NT2/D1 (cell line): ENCODE results near the gene ITSN2.
"Not testable (repeated sequence)": the region's sequence is repeated elsewhere in the genome, so short reads cannot be mapped to it uniquely, and the experiment has no call there.

Source experiments
- DNase-seq: peaks from one replicate; pipeline ENCODE4 v3.0.0-alpha.2; 2011; ENCODE audit warnings: low read depth, low spot score
- H3K27me3 ChIP-seq: 2 replicates; pipeline ENCODE4 v1.6.0; 2011; ENCODE audit warnings: mild to moderate bottlenecking; ENCODE audit not compliant: insufficient read length, insufficient read depth
- H3K36me3 ChIP-seq: 2 replicates; pipeline ENCODE4 v1.6.1; 2011; ENCODE audit warnings: mild to moderate bottlenecking, low read length, mixed read lengths; ENCODE audit not compliant: insufficient read depth, insufficient read length
- H3K4me1 ChIP-seq: 2 replicates; pipeline ENCODE4 v1.5.1; 2011; ENCODE audit not compliant: insufficient read depth, insufficient read length
- H3K4me3 ChIP-seq: 2 replicates; pipeline ENCODE4 v1.5.1; 2011; ENCODE audit warnings: low read depth; ENCODE audit not compliant: insufficient read length
- H3K9ac ChIP-seq: 2 replicates; pipeline ENCODE4 v1.6.0; 2011; ENCODE audit warnings: low read depth; ENCODE audit not compliant: insufficient read length
- H3K9me3 ChIP-seq: 2 replicates; pipeline ENCODE4 v1.5.1; 2011; ENCODE audit warnings: mild to moderate bottlenecking, low read length; ENCODE audit not compliant: insufficient read depth
- SUZ12 ChIP-seq: IDR thresholded peaks from 2 replicates; pipeline ENCODE4 v1.6.1; 2011; ENCODE audit not compliant: insufficient read length, insufficient read depth; ENCODE audit errors: extremely low read depth
- YY1 ChIP-seq: IDR thresholded peaks from 2 replicates; pipeline ENCODE4 v1.6.1; 2011; ENCODE audit not compliant: insufficient read length, insufficient read depth
- ZNF274 ChIP-seq: IDR thresholded peaks from 2 replicates; pipeline ENCODE4 v1.6.1; 2011; ENCODE audit warnings: mild to moderate bottlenecking, low read depth, low read length

The ITSN2 gene

GRCh38 chr2:24342110-24342910 is 18.0 kb downstream of the ITSN2 start:
- Histone ChIP-seq H3K9ac (no peak overlapping the region), H3K4me3 (no peak overlapping the region), H3K9me3 (no peaks in the 10 kb centered on the region), H3K4me1 (no peaks in the 10 kb centered on the region), H3K36me3 (no peaks in the 10 kb centered on the region), H3K27me3 (no peaks in the 10 kb centered on the region)
- no peak for DNase-seq
- no peak for TF ChIP-seq ZNF274
- TF ChIP-seq YY1, result no peak
- TF ChIP-seq SUZ12, result no peak

GRCh38 chr2:24339856-24340262 is 20.5 kb downstream of the ITSN2 start:
- Histone ChIP-seq H3K36me3 (no peaks in the 10 kb centered on the region), H3K9me3 (no peaks in the 10 kb centered on the region), H3K27me3 (no peaks in the 10 kb centered on the region), H3K4me3 (no peak overlapping the region), H3K9ac (no peak overlapping the region), H3K4me1 (no peaks in the 10 kb centered on the region)
- DNase-seq, result no peak
- TF ChIP-seq ZNF274 (no peak), YY1 (no peak)

- not testable (repeated sequence) for H3K9me3 ChIP-seq, H3K4me1 ChIP-seq, H3K9ac ChIP-seq, H3K27me3 ChIP-seq, H3K36me3 ChIP-seq, H3K4me3 ChIP-seq, DNase-seq
Measured at GRCh38 chr2:24339098-24339497, 21.2 kb downstream of the ITSN2 start.

- H3K9me3 ChIP-seq, result no peaks in the 10 kb centered on the region
- H3K4me1 ChIP-seq, result no peaks in the 10 kb centered on the region
- H3K36me3 ChIP-seq, result no peaks in the 10 kb centered on the region
- H3K9ac ChIP-seq, result no peak overlapping the region
- H3K4me3 ChIP-seq, result no peak overlapping the region
- DNase-seq, result no peak
- TF ChIP-seq YY1 (no peak), ZNF274 (no peak), SUZ12 (no peak)
- no peaks in the 10 kb centered on the region for H3K27me3 ChIP-seq
Measured at GRCh38 chr2:24337890-24338289, 22.4 kb downstream of the ITSN2 start.

- TF ChIP-seq ZNF274, result no peak
- TF ChIP-seq SUZ12, result no peak
- no peak for TF ChIP-seq YY1
- H3K9me3 ChIP-seq, result no peaks in the 10 kb centered on the region
- no peak overlapping the region for H3K4me3 ChIP-seq
- H3K27me3 ChIP-seq, result no peaks in the 10 kb centered on the region
- no peak overlapping the region for H3K9ac ChIP-seq
- no peaks in the 10 kb centered on the region for H3K36me3 ChIP-seq
- no peaks in the 10 kb centered on the region for H3K4me1 ChIP-seq
- no peak for DNase-seq
Measured at GRCh38 chr2:24336811-24337210, 23.5 kb downstream of the ITSN2 start.

GRCh38 chr2:24334245-24334633 is 26.1 kb downstream of the ITSN2 start:
- no peak overlapping the region for H3K4me3 ChIP-seq
- DNase-seq, result no peak
- no peak overlapping the region for H3K9ac ChIP-seq
- no peaks in the 10 kb centered on the region for H3K9me3 ChIP-seq
- no peak for TF ChIP-seq SUZ12
- no peak for TF ChIP-seq ZNF274
- H3K36me3 ChIP-seq, result no peaks in the 10 kb centered on the region
- no peaks in the 10 kb centered on the region for H3K4me1 ChIP-seq
- H3K27me3 ChIP-seq, result no peaks in the 10 kb centered on the region

- H3K4me1 ChIP-seq, result no peaks in the 10 kb centered on the region
- no peak for TF ChIP-seq YY1
- TF ChIP-seq SUZ12, result no peak
- TF ChIP-seq ZNF274, result no peak
- H3K9ac ChIP-seq, result no peak overlapping the region
- no peak overlapping the region for H3K4me3 ChIP-seq
- no peaks in the 10 kb centered on the region for H3K36me3 ChIP-seq
- no peaks in the 10 kb centered on the region for H3K9me3 ChIP-seq
- DNase-seq, result no peak
- H3K27me3 ChIP-seq, result no peaks in the 10 kb centered on the region
Measured at GRCh38 chr2:24332791-24333540, 27.4 kb downstream of the ITSN2 start.
